Gastroesophageal sphincter (tissue), 3 donors: ENCODE measurements around the gene POMC.

Experiments
- EP300 ChIP-seq: sonication (generic); formaldehyde crosslinking; IDR thresholded peaks from one replicate; pipeline ENCODE4 v1.6.1; 2017; ENCODE audit warnings: antibody characterized with exemption, mild to moderate bottlenecking
- POLR2A ChIP-seq, 2 donors: fragments of 450-650 bp; IDR thresholded peaks; one replicate each; pipeline ENCODE4 v1.6.1; 2017; ENCODE audit warnings: antibody characterized with exemption in 2 of 2, mild to moderate bottlenecking in 2 of 2, moderate library complexity in 1 of 2
- POLR2AphosphoS5 ChIP-seq: sonication (generic); formaldehyde crosslinking; IDR thresholded peaks from one replicate; pipeline ENCODE4 v1.6.1; 2017; ENCODE audit warnings: antibody characterized with exemption
- TF ChIP-seq, protein P1 (sequence below), 4 experiments: fragments of 200-600 bp in 2 of 4; fragments of 450-650 bp in 2 of 4; sonication (generic) in 1 of 4; IDR thresholded peaks; one replicate each; pipeline ENCODE4 v1.5.1; 2017 to 2019; ENCODE audit warnings: antibody characterized with exemption in 4 of 4, mild to moderate bottlenecking in 2 of 4, moderate library complexity in 2 of 4

DNA sequence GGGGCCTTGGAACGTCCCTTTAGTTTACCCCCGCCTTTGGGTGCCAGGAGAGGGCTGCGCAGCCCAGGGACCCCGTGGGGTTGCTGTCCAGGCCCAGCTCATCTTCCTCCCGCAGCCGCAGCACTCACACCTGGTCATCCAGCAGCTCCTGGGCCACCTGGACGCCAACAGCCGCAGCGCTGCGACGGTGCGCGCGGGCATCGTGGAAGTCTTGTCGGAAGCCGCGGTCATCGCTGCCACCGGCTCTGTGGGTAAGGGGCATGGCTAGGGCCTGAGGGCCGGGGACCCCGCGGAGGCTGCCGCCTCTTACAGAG, 37.2 kb downstream of the POMC start:
- TF ChIP-seq EP300 (no peak), POLR2A (IDR thresholded peaks at IDR 0.05) (no peak), POLR2AphosphoS5 (no peak)
- TF ChIP-seq, protein P1, sequence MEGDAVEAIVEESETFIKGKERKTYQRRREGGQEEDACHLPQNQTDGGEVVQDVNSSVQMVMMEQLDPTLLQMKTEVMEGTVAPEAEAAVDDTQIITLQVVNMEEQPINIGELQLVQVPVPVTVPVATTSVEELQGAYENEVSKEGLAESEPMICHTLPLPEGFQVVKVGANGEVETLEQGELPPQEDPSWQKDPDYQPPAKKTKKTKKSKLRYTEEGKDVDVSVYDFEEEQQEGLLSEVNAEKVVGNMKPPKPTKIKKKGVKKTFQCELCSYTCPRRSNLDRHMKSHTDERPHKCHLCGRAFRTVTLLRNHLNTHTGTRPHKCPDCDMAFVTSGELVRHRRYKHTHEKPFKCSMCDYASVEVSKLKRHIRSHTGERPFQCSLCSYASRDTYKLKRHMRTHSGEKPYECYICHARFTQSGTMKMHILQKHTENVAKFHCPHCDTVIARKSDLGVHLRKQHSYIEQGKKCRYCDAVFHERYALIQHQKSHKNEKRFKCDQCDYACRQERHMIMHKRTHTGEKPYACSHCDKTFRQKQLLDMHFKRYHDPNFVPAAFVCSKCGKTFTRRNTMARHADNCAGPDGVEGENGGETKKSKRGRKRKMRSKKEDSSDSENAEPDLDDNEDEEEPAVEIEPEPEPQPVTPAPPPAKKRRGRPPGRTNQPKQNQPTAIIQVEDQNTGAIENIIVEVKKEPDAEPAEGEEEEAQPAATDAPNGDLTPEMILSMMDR (IDR thresholded peaks at IDR 0.05), result no peak
